NT2/D1 (cell line): ENCODE results near the gene WRAP53.

ENCODE experiments used
- YY1 ChIP-seq: IDR thresholded peaks from 2 replicates; pipeline ENCODE4 v1.6.1; 2011; ENCODE audit not compliant: insufficient read length, insufficient read depth
- ZNF274 ChIP-seq: IDR thresholded peaks from 2 replicates; pipeline ENCODE4 v1.6.1; 2011; ENCODE audit warnings: mild to moderate bottlenecking, low read depth, low read length

GRCh38 chr17:7695586-7695985 lies 7.3 kb downstream of the WRAP53 start:
- TF ChIP-seq YY1 (no peak), ZNF274 (no peak)
